HG03095 (cell line): ENCODE data around the gene PRKN.

Experiments
- ATAC-seq: cut with Tn5 transposase; IDR thresholded peaks from one replicate; pipeline ENCODE4 v1.9.1; 2021; ENCODE audit warnings: moderate library complexity; ENCODE audit not compliant: unreplicated experiment

PRKN gene

GRCh38 chr6:162078667-162079066 lies 648.9 kb downstream of the PRKN start:
- ATAC-seq: no peak

GRCh38 chr6:162078126-162078525 lies 649.4 kb downstream of the PRKN start:
- ATAC-seq: no peak

- no peak for ATAC-seq
Measured at GRCh38 chr6:162076816-162077215, 650.8 kb downstream of the PRKN start.

GRCh38 chr6:162074641-162075275 lies 652.8 kb downstream of the PRKN start:
- no peak for ATAC-seq

DNA sequence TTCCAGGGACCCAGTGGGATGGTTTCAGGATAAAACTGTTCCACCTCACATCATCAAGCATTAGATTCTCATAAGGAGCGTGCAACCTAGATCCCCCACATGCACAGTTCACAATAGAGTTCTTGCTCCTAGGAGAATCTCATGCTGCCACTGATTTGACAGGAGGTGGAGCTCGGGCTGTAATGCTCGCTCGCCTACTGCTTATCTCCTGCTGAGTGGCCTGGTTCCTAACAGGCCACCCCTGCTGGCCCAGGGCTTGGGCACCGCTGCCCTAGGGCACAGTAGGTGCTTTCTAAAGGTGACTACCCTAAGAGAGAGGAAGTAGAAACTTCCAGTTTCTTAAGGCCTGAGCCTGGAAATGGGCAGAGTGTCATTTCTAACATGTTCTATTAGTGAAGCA lies 656.9 kb downstream of the PRKN start:
- ATAC-seq: no peak

GRCh38 chr6:162069995-162070394 lies 657.6 kb downstream of the PRKN start:
- no peak for ATAC-seq

DNA sequence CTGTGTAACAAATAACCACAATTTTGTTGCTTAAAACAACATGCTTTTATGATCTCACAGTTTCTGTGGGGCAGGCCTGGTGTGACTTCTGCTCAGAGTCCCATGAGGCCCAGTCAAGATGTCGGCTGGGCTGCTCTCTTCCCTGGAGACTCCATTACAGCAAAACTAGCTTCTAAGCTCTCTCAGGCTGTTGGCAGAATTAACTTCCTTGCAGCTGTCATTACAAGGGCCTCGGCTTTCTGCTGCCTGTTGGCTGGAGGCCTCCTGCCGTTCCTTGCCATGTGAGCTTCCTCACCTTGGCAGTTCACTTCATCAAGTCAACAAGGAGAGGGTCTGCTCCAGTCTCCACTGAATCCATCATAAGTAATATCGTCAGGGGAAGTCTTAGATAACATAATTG lies 659.2 kb downstream of the PRKN start:
- no peak for ATAC-seq

- ATAC-seq: no peak
Measured at GRCh38 chr6:162063666-162064065, 663.9 kb downstream of the PRKN start.

DNA sequence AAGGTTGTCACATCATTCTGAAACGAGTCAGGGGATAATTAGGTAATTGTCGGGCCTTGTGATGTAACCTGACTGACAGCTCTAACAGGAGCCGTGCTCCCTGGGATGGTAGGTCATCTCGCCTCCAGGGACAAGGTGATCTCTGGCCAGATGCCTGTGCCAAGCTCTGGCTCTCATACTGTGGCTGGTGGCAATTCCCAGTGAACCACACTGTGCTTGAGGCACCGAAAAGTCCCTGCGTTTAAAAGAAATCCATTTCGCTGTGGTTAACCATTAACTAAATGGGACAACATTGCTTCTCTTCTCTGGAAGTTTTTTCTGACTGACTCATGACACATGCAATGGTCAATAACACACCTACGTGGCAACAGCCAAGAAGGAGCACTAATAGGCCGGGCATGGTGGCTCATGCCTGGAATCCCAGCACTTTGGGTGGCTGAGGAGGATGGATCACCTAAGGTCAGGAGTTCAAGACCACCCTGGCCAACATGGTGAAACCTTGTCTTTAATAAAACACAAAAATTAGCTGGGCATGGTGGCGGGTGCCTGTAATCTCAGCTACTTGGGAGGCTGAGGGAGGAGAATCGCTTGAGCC lies 669.2 kb downstream of the PRKN start:
- ATAC-seq: no peak

- no peak for ATAC-seq
Measured at GRCh38 chr6:162056745-162057144, 670.8 kb downstream of the PRKN start.

DNA sequence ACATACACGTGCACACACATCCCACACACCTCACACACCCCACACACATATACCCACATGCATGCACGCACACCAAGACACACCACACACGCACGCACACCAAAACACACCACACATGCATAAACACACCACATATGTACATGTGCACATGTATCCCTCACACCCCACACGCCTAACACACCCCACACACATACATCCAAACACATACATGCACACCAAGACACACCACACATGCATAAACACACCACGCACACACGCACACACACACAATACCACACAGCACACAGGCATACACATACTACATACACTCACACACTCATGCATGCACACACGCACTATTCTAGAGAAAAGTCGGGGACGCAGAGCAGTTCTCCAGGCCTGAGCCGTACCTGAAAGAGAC lies 671.5 kb downstream of the PRKN start:
- ATAC-seq: no peak

- no peak for ATAC-seq
Measured at GRCh38 chr6:162055365-162055764, 672.2 kb downstream of the PRKN start.

GRCh38 chr6:162053084-162053483 lies 674.5 kb downstream of the PRKN start:
- ATAC-seq: no peak

GRCh38 chr6:162050579-162050978 lies 677.0 kb downstream of the PRKN start:
- no peak for ATAC-seq

GRCh38 chr6:162046324-162046723 lies 681.2 kb downstream of the PRKN start:
- no peak for ATAC-seq

- no peak for ATAC-seq
Measured at GRCh38 chr6:162032620-162033019, 694.9 kb downstream of the PRKN start.

GRCh38 chr6:162029873-162030576 lies 697.5 kb downstream of the PRKN start:
- ATAC-seq: no peak

- no peak for ATAC-seq
Measured at GRCh38 chr6:162026843-162027242, 700.7 kb downstream of the PRKN start.

DNA sequence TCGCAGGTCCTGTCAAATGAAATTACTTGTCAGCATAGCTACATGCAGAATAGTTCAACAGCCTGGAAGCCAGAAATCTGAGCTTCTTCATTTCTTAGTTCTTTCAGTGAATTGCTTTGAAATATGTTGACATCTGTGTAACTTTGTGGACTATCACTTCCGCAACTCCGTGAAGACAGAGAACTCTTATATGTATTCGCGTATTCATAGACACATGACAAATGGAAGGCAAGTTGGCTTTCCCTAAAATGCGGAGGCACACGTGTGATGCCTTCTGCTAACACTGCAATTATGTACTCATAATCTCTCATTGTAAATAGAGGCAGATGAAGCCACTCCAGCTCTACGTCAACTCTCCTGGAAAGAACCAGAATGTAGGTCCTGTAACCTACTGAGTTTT lies 701.5 kb downstream of the PRKN start:
- no peak for ATAC-seq

DNA sequence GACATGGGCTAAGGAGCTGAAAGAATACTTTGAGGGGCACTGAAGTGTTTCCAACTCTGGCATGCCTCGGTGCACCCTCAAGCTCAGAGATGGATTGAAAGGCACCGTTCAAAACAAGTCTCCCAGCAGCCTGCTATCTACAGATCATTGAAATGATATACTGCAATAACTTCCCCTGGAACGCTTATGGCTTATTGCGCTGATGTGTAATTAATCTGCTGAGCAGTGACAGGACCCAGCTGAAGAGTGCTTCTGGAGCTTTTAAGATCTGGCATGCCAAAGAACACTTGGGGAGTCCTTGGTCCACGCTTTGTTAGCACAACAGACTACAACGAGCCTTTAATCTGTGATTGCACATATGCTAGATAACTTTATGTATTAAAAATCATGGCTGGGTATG lies 708.2 kb downstream of the PRKN start:
- no peak for ATAC-seq

DNA sequence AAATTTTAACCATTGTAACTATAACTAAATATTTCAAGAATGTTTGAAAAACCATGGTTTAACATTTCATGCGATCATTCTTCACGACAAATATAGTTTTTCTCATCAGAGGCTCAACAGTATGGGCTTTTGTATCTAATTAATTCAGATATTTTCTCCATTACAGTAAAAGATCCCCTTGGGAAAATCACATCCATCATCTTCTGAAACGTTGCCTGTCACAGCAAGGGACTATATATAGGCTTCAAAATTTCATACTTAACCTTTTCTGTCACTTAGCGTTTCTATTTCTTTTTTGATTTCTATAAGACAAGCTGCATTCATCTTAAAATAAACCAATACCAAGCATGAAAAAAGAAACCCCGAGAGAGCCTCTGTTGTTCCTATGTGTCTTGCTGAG lies 710.0 kb downstream of the PRKN start:
- ATAC-seq: no peak

DNA sequence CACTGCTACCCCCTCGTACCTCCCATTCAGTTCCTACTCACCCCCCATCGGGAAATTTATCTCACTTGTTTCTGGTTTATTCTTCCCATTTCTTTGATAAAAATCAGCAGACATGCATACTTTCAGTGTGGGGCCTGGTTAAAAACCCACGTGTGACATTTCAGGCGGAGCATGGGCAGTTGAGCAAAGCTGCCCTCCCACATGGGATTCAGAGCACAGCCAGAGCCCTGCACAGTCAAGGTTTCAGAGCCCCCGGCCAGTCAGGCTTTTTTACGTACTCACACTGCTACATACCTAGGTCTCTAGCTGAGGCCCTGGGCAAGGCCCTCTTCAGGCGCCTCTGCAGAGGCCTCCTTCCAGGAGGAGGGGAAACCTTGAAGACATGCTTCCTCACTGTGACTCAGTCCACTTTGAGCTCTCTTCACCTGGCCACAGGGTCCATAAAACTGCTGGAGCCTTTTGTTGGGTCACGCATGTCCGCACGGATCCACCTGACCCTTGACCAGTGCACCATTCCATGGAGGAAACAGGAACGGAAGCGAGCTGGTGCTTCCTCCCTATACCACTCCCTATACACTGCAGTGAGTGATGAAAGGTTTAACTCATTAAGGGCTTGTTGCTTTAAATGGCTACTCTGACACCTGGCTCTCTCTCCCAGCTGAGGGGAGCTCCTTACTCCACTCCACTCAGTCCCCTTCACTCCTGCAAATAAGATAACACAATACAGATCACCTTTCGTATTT lies 713.3 kb downstream of the PRKN start:
- no peak for ATAC-seq
